SW 1271 (cell line): Measurements from ENCODE around the gene GON7.
"Not testable (repeated sequence)": the region's sequence is repeated elsewhere in the genome, so short reads cannot be mapped to it uniquely, and the experiment has no call there.

Experiments used
- DNase-seq, 2 experiments: peaks; one replicate each; lab custom pipeline; 2025; lab: John Stamatoyannopoulos, UW

The GON7 gene, protein sequence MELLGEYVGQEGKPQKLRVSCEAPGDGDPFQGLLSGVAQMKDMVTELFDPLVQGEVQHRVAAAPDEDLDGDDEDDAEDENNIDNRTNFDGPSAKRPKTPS

DNA sequence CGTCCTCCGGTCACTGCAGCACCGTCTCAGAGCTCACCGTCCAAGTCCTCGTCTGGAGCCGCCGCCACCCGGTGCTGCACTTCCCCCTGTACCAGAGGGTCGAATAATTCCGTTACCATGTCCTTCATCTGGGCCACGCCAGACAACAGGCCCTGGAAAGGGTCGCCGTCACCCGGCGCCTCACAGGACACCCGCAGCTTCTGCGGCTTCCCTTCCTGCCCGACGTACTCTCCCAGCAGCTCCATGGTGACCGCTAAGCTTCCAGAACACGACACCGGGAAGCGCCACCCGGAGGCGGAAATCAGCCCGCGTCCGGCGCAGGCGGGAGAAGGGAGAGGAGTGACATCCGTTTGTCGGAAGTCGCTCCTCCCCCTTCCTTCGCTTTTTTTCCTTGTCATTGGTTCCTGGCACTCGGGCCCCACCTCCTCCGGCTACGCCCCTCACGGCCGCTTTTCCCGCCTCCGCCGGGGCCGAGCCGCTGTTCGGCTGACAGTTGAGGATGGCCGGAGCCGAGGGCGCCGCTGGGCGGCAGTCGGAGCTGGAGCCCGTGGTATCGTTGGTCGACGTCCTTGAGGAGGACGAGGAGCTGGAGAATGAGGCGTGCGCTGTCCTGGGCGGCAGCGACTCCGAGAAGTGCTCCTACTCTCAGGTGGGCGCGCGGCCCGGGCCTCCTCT, at the start of gene GON7, which contains the start of gene UBR7:
Gene GON7 (minus strand): TSS at position 273 of the 675 bp plus-strand sequence. CDS start 28 bp downstream, at position 245.
Gene UBR7 (plus strand): TSS at position 464 of the 675 bp plus-strand sequence. CDS start 36 bp downstream, at position 500.
- peak; percentile 93 to 96 for DNase-seq

DNA sequence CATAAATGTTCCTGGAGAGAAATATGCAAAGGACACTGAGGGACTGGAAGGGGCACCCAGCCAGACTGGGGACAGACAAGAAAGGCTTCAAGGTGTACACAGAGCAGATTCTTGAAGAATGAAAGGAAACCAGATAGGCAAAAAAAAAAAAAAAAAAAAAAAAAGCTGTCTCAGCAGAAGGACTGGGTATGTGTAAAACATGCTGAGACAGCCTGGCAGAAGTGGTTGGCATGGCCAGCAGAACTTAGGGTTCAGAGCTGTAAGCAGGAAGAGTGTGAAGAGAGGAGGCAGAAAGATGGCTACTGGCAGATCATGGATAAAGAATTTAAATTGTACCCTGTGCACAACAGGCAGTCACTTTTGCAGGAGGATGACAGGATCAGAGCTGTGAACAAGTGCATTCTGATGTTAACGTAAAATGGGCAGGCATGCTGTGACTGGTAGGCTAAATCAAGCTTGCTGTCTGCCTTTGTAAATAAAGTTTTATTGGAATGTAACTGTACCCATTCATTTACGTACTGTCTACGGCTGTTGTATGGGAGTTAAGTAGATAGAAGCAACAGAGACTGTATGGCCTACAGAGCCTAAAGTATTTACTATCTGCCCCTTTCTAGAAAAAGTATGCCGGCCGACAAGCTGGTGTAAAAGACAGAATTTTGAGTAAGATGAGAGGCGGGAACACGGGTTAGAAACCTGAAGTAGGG, 42.4 kb upstream of the GON7 start:
- DNase-seq: no peak

DNA sequence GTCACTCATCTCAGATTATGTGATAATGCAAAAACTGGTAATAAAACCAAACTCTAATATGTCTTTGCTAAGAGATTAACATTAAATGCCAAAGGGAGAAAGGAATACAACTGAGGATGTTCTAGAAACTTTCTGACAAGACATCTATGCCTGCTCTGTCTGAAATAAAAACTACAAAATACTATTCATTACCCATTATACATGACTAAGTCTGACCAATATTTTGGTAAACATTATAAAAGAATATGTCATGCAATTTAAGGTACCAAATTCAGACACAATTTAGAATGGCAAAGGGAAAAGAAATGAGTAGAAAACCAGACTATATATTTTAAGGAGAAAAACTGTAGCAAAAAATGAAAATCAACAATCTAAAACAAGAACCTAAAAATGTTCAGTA, 39.7 kb upstream of the GON7 start:
- DNase-seq: no peak

DNA sequence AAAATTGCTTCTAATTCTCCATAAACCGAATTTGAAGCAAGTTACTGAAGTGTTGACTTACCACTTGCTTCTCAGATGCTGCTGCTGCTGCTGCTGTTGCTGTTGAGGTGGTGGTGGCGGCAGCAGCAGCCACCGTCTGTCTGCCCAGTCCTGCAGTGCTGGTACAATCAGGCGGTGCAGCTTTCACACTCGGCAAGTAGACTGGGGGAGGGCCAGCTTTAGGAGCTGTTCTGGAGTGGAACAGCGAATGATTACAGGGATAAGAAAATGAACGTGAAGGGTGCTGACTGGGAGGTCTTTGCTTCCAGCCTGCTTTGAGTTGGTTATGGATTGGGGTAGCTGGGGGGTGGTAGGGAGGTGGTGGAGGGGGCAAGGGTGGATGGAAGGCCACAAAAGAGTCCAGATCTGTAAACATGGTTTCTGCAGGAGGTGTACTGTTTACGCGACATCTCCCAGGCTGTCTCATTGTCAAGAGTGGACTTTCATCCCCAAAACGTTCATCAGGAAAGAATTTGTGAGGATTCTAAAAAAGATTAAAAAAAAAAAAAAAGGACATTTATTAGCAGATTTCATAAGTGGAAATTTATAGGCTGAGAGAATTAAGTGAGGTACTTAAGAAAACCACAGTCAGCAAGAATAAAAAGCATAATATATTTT, 39.0 kb upstream of the GON7 start:
- no peak for DNase-seq

DNA sequence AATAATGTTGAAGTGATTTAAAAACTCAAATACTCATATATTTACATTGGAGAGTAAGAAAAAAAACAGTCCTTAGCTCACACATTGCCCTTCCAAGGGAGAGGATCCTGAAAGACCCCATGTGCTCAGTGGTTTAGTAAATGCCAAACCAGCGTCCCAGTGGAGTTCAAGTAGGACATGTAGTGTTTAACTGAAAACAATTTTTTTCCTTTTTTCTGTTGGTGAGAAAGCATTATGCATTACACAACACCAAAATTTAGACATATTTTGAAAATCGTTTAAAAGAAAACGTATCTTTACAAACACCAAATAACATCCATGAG, 33.8 kb upstream of the GON7 start:
- no peak for DNase-seq

DNA sequence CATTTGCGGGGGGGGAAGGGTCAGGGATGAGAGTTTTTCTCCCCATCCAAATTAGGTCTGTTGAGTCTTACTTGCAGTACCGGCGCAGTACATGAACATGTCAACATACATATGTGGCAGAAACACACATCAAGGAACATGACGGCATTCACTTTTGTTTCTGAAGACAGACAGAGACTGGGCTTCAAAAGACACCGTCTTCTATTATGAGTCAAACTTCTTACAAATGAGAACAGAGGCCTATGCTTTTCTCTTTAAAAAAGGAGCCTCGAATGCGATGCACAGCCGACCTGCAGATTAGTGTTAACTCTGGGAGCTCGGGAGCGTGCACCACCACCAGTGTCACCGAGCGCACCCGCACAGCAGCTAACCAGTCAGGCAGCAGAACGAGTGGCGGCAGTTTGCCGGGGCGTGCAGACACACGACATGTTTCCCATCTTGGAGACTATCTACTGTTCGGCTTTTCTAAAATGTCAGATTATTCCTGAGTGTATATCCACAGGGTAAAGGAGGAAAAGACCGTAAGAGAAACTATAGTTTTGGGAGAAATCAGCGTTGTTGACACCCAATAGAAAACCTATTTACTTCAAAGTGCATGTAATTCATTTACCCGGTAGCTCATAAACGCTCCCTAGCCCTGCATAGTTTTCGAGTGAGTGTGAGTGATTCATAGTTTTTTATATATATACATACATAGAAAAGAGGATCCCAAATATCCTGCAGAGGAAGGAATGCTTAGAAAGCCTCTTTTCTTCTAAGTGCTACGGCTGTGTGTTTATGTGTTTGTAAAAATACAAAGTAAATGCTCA, 33.2 kb upstream of the GON7 start:
- peak in 1 of 2 experiments; percentile 57 for DNase-seq

DNA sequence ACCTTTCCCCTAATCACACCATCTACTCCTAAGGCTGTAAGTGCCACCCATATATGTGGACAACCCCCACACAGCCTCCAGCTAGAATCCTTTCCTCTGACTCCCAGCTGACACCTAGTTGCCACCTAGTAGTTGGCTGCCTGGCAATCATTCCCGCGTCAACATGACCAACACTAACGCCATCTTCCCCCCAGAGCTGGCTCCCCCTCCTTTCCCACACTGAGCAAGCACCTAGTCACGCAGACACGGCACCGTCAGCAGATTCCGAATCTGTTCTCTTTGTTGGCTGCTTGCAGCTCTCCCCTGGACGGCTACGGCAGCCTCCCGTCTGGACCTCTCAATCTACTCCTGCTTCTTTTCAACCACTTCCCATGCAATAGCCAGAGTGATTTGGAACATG, 27.9 kb upstream of the GON7 start:
- no peak for DNase-seq

DNA sequence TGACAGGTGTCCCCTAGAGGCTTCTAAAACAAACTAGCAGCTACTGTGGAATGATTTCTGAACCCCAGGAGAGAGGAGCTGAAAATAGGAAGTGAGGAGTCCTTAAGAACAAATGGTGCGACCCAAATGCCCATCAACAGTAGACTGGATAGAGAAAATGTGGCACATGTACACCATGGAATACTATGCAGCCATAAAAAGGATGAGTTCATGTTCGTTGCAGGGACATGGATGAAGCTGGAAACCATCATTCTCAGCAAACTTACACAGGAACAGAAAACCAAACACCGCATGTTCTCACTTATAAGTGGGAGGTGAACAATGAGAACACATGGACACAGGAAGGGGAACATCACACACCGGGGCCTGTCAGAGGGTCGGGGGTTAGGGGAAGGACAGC, 26.2 kb upstream of the GON7 start:
- not testable (repeated sequence) for DNase-seq

DNA sequence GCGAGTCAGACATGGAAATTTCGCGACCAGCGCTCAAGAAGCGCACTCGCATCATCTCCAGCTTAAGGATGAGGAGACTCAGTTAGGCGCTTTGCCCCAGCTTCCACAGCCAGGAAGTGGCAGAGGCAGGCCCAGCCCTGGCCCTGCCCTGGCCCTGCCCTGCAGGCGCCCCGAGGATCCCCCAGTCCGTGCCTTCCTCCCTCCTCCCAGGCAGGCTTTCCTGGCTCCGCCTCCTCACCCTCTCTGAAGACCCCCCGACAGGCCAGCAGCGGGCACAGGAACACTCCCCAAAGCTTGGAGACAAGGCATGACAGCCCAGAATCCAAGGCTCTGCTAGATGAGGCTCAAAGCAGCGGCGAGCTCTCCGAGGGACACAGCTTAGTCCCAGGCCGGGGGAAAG, 25.3 kb upstream of the GON7 start:
- no peak for DNase-seq

DNA sequence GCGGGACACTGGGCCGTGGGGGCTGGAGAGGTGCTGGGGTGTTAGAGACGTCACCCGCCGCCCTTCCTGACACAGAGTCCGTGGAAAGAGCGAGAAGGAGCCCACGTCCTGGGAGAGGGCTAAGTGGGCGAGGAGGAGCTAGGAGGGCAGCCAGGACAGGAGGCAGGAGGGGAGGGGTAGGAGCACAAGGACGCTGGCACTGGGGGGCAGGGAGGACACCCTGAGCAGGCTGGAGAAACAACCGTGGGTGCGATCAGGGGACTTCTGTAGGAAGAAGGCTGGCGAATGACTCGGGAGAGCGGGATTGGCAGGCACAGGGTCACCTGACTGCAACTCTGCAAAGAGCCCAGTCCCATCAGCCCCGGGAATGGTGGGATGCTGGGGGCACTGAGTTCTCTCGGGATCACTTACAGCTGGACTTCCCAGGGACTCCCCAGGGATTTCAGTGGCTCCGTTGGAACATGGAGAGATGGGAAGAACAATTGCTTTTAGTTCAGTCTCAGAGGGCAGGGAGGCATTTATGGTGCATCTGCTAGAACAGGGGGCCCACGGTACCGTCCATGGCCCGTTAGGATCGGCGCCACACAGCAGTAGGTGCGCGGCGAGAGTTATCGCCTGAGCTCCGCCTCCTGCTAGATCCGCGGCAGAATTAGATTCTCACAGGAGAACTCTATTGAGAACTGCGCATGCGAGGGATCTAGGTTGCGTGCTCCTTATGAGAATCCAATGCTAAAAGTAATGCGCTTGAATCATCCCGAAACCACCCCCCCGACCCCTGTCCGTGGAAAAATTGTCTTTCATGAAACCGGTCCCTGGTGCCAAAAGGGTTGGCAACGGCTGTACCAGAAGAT, 24.5 kb upstream of the GON7 start:
- DNase-seq: no peak

DNA sequence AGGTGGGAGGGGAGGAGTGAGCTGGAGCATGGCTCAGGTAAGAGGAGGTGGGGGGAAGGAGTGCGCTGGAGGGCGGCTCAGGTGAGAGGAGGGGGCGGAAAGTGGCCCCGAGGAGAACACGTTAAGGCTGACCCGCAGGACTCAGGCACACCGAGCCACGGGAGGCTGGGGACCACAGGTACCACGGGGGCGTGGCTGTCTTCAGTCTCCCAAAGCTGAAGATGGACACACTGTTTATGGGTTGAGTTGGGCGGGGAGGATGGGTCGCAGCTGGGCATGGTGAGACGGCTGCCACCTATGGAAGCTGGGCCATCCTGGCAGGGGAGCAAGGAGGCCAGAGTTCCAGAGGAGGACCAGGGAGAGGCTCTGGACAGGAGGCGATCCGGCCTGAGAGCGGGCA, 23.7 kb upstream of the GON7 start:
- no peak for DNase-seq

DNA sequence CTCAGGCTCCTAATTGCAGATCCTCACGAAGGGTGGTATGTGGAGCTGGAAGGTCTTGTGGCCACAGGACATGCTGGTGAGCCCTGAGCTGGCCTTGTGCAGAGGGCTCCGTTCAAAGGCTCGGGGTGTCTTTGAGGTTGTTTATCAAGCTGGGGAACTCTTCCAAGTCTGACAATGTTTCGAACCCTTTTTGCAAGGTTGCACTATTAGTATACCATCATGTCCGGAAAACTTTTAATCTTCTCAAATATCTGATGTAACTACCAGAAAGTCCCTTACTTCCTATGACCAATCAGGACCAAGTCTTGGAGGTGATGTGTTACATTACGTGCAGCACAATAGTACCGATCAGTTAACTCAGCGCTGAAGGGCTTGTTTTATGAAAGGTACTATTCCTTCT, 21.7 kb upstream of the GON7 start:
- no peak for DNase-seq

DNA sequence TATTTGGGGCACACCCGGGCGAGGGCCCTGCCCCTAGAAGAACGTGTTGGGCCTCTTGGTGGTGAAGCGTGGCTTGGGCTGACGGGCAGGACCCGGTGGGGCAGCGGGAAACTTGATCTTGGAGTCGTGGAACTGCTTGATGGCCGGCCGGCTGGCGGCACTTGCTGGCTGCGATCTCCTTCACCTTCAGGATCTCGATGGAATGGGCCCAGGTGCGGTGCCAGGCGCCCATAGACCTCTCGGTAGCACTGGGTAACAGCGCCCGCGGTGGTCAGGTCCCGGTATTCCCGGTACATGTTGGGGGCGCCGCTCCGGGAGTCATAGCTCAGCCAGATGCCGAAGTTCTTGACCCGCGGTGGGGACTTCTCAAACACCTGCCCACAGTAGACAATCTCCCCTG, 16.7 kb upstream of the GON7 start:
- DNase-seq: no peak

DNA sequence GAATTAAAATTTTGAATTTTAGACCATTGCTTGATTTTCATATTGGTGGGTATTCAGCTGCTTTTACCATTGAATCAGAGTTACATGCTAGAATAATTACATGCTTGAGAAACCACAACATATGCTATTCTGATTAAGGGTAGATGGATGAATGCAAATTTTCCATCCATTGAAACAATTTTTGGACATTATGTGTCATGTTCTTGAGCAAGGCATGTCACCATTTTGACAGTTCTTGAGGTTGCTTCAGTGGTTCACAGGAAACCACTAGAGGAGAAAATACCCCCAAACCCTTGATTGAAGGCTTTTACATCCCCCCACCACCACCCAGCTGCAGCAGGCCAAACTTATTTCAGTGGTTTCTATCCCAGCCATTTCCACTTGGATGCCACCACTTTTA, 13.6 kb upstream of the GON7 start:
- no peak for DNase-seq

DNA sequence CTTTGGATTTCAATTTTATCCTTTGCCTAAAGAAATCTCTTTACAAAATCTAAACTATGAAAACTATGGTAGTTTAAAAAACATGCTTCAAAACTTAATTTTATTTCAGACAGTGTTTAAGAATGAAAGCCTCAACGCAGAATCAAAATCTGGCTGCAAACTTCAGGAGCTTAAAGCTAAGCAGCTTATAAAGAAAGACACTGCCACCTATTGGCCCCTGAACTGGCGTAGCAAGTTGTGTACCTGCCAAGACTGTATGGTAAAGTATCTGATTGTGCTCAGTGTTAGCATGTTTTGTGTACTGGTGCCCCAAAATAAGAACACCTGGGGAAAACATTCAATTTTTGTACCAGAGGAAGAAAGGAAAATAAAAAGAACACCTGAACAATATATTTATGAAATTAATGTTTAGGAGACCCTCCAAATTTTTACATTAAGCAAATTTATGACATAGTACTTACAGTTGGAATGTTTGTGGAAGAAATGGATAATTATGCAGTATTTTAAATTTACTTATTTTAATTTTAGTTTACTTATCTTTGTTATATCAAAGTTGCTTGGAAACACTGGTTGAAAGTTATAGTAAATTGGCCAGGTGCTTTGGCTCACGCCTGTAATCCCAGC, 12.3 kb upstream of the GON7 start:
- peak in 1 of 2 experiments; percentile 61 for DNase-seq

DNA sequence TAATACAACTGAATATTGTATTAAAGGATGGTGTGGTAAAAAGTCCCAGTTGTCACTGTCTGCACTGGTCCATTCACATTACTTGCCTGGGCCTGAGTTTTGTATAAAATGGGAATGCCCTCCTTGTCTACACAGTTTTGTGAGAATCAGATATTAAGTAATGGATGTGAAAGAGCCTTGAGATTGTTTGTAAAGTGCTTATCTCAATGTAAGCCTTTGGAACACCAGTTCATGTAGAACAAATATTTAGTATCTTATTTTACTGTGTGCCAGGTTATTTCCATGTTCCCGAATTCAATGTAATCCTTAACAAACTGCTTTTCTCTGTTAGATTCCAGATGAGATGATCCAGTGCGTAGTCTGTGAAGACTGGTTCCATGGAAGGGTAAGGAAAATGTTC, 7.7 kb upstream of the GON7 start:
- no peak for DNase-seq

DNA sequence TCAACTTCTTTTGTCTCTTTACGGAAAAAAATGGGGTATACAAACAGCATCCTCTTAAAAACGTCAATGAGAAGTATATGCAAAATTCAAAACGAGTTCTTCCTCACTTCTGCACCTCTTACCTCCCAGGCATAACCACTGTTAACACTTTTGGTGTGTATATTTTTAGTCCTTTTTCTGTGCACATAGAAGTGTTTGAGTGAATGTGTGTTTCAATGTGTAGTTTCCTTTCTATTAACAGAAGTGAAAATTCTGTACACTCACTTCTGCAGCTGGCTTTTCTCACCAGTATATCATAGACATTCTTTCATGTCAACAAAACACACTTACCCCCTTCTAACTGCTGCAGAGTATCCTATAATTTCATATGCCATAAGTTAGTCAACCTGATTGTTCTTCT, 5.6 kb upstream of the GON7 start:
- DNase-seq: no peak

DNA sequence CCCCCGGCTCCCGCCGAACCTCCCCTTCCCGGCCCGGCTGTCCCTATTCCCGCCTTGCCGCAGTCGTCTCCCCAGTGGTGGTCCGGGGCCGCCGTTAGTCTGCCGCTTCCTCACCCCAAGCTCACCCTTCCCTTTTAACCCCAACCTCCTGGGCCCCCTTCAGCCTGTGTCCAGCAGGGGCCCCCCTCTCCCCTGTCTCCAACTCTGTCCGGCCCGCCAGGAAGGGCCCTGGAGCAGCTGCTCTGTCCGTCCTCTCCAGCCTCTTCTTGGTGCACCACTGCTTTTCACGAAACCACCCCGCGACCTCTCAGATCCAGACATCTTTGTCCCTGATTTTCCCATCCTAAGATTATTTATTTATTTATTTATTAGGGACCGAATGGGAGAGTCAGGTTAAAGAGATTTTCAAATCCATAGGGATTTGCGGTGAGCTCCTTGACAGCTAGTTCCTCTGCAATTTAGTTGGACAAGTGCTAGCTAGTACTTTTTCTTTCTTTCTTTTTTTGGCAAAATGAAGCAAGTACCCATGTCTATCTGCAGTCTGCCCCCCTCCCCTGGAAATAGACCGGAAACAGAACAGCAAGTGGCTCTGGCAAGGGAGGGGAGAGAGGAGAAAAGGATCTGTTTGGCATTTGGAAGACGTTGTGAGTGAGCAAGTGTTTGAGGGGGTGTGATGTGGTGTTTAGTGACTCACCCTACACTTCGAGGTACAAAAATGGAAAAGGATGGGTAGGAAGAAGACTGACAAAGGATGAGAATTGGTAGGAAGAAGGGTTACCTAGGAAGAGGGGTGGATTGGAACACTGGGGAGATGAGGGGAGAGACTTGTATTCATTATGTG, 823 bp upstream of the GON7 start:
- DNase-seq: peak in 1 of 2 experiments; percentile 61

DNA sequence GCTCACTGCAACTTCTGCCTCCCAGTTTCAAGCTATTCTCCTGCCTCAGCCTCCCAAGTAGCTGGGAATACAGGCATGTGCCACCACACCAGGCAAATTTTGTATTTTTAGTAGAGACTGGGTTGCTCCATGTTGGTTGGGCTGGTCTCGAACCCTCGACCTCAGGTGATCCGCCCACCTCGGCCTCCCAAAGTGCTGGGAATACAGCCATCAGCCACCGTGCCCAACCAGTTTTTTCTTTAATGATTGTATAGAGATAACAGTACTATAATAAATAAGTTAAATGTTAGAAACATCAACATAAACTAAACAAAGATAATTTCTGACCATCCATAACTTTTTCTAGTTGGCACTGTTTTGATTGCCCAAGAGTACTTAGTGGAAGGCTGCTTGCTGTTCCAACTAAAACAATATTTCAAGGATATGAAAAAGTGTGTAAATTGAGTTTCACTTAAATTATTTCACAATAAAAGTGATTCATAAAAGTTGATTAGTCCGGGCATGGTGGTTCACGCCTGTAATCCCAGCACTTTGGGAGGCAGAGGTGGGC, 5.6 kb downstream of the GON7 start:
- DNase-seq: no peak

DNA sequence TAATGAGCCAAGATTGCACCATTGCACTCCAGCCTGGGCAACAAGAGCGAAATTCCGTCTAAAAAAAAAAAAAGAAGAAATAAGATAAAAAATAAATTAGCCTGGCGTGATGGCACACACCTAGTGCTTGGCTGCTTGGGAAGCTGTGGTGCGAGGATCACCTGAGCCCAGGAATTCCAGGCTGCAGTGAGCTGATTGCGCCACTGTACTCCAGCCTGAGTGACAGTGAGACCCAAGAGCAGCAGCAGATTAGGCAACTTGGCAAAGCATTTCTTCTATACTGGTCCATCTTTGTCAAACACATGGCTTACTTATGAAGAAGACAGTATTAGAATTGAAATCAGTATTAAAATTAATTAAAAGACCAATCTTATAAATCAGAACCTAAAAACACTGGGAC, 6.3 kb downstream of the GON7 start:
- DNase-seq: no peak
